ENCODE results near the gene ZNF524. TPM values are rescaled to one million over a fixed set of nuclear protein-coding genes. Genes with fewer than 3 reads are reported as not detected.

Gene ZNF524
- polyA plus RNA-seq, 10 donors, result 4.6 to 9.1 (median 7.2) TPM

GRCh38 chr19:55641426-55642152, 41.5 kb downstream of the ZNF524 start:
- DNase-seq, result no peak

- peak in 1 of 3 donors; percentile 48 for DNase-seq
Observed at GRCh38 chr19:55642153-55643002, 42.3 kb downstream of the ZNF524 start.

GRCh38 chr19:55643003-55643886, 43.2 kb downstream of the ZNF524 start, which contains the start of gene ZNF581:
ZNF581 (plus strand) TSS chr19:55643649; CDS start chr19:55644572, 923 bp downstream.
- peak; percentile 63 to 89 (median 79) for DNase-seq

- no peak for DNase-seq
Observed at GRCh38 chr19:55643887-55644176, 43.7 kb downstream of the ZNF524 start.

- no peak for DNase-seq
Observed at GRCh38 chr19:55644191-55644833, 44.2 kb downstream of the ZNF524 start.

- no peak for DNase-seq
Observed at GRCh38 chr19:55644842-55645511, 44.9 kb downstream of the ZNF524 start.

GRCh38 chr19:55645512-55645881, 45.4 kb downstream of the ZNF524 start:
- DNase-seq, result no peak

GRCh38 chr19:55646889-55647731, 47.0 kb downstream of the ZNF524 start:
- DNase-seq, result no peak

- peak; percentile 70 to 93 (median 83) for DNase-seq
Observed at GRCh38 chr19:55647732-55648584, 47.9 kb downstream of the ZNF524 start, which contains the start of gene CCDC106. CCDC106 (plus strand) TSS chr19:55648212; CDS start chr19:55649047, 835 bp downstream.

GRCh38 chr19:55648585-55649267, 48.6 kb downstream of the ZNF524 start:
- DNase-seq, result peak in 1 of 3 donors; percentile 59

GRCh38 chr19:55649268-55650125, 49.4 kb downstream of the ZNF524 start:
- no peak for DNase-seq

- no peak for DNase-seq
Observed at GRCh38 chr19:55650126-55650557, 50.1 kb downstream of the ZNF524 start.

GRCh38 chr19:55650602-55651230, 50.6 kb downstream of the ZNF524 start:
- DNase-seq, result no peak

- DNase-seq, result no peak
Observed at GRCh38 chr19:55651236-55651635, 51.1 kb downstream of the ZNF524 start.

GRCh38 chr19:55652311-55653128, 52.4 kb downstream of the ZNF524 start:
- no peak for DNase-seq
